ENCODE results near the gene TBX19.
"Not testable (repeated sequence)": the region's sequence is repeated elsewhere in the genome, so short reads cannot be mapped to it uniquely, and the experiment has no call there.

TBX19 gene

GRCh38 chr1:168348146-168348709 lies 67.6 kb downstream of the TBX19 start:
- DNase-seq (ENCODE audit: low spot score in 2 of 2) (no peak), ATAC-seq (no peak)
- Mint-ChIP-seq H3K27ac (peak overlapping the region; percentile 94), H3K36me3 (peaks cover 6% of the 10 kb centered on the region), H3K4me1 (peaks cover 32% of the 10 kb centered on the region), H3K9me3 (peaks cover 3% of the 10 kb centered on the region), H3K4me3 (peak overlapping the region; percentile 74)

DNA sequence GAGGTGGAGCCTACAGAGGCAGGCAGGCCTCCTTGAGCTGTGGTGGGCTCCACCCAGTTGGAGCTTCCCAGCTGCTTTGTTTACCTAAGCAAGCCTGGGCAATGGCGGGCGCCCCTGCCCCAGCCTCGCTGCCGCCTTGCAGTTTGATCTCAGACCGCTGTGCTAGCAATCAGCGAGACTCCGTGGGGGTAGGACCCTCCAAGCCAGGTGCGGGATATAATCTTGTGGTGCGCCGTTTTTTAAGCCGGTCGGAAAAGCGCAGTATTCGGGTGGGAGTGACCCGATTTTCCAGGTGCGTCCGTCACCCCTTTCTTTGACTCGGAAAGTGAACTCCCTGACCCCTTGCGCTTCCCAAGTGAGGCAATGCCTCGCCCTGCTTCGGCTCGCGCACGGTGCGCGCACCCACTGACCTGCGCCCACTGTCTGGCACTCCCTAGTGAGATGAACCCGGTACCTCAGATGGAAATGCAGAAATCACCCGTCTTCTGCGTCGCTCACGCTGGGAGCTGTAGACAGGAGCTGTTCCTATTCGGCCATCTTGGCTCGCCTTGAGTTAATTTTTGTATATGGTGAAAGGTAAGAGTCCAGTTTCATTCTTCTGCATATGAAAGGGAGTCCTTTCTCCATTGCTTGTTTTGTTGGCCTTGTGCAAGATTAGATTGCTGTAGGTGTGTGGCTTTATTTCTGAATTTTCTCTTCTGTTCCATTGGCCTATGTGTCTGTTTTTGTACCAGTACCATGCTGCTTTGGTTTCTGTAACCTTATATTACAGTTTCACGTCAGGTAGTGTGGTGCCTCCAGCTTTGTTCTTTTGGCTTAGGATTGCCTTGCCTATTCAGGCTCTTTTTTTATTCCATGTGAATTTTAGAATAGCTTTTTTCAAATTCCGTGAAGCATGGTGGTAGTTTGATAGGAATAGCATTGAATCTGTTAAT lies 73.9 kb downstream of the TBX19 start:
- ATAC-seq; H3K9me3 Mint-ChIP-seq; H3K36me3 Mint-ChIP-seq; DNase-seq (ENCODE audit: low spot score in 2 of 2); H3K4me1 Mint-ChIP-seq; H3K27ac Mint-ChIP-seq; H3K4me3 Mint-ChIP-seq: not testable (repeated sequence)

DNA sequence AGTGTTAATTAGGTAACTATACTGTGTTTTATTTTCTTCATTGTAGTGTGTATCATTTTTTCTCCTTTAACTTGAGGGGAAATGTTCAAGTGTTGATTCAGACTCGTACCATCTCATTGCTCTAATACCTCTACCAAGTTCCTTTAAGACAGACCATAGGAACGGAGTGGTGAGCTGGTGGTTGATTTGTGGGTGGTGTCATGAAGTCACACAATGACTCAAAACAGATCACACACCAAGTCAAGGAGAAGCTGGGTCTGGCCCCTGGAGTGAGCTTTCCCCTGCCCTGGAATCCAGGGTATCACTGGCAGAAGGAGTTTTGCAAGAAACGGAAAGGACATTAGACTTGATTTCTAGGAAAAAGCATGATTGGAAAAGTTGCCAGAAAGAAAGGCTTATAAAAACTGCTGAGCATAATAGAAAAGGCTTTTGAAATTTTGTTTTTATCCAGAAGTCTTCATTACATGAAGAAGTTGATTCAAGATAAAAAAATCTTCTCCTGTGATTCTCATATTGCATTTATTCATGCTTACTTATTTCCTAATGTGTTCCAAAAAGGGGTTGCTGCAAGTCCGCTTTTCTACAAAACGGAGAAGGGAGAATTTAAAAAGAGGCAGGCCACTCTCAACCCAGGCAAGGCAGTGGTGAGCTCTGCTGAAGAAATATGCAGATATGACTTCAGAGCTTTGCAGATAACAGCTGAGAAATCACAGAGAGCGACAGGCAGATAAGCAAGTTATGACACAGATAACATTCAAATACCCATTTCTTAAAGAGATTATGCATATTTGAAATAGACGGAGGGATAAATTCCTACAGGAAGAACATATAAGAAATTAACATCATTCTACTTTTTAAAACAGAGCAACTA lies 79.7 kb downstream of the TBX19 start:
- DNase-seq (ENCODE audit: low spot score in 2 of 2) (peak; percentile 45 to 84), ATAC-seq (peak; percentile 90)
- Mint-ChIP-seq H3K4me1 (peaks cover 59% of the 10 kb centered on the region), H3K36me3 (peaks cover 6% of the 10 kb centered on the region), H3K27ac (peak overlapping the region; percentile 71), H3K4me3 (no peak overlapping the region), H3K9me3 (peaks cover 2% of the 10 kb centered on the region)

- Mint-ChIP-seq H3K4me1 (peaks cover 59% of the 10 kb centered on the region), H3K27ac (no peak overlapping the region), H3K4me3 (no peak overlapping the region), H3K9me3 (peaks cover 2% of the 10 kb centered on the region), H3K36me3 (peaks cover 6% of the 10 kb centered on the region)
- ATAC-seq (no peak), DNase-seq (ENCODE audit: low spot score in 2 of 2) (no peak)
Observed at GRCh38 chr1:168361252-168361651, 80.6 kb downstream of the TBX19 start.

GRCh38 chr1:168362991-168363390 lies 82.3 kb downstream of the TBX19 start:
- ATAC-seq (peak; percentile 92), DNase-seq (ENCODE audit: low spot score in 2 of 2) (peak in 1 of 2 donors; percentile 73)
- Mint-ChIP-seq H3K4me3 (peak overlapping the region; percentile 47), H3K4me1 (peaks cover 59% of the 10 kb centered on the region), H3K36me3 (peaks cover 6% of the 10 kb centered on the region), H3K9me3 (peaks cover 2% of the 10 kb centered on the region), H3K27ac (peak overlapping the region; percentile 84)

All from stimulated activated effector memory CD8-positive, alpha-beta T cell treated with anti-CD3 and anti-CD28 coated beads, Interleukin-12 subunit alpha, Interleukin-12 subunit beta, amount 100 ng/mL, for 72 hours (primary cell).